Upper lobe of right lung (tissue), 1 donor: Measurements from ENCODE around the gene FUT8. TPM values are rescaled to one million over a fixed set of nuclear protein-coding genes. Genes with fewer than 3 reads are reported as not detected.
A peak's percentile ranks its signal among the peaks of the same experiment; 100 is the strongest.
"Not testable (repeated sequence)": the region's sequence is repeated elsewhere in the genome, so short reads cannot be mapped to it uniquely, and the experiment has no call there.

ENCODE experiments used
- ATAC-seq: fragments of 200-7000 bp; cut with Tn5 transposase; one replicate; pipeline ENCODE4 v1.9.1; 2020; ENCODE audit warnings: mild to moderate bottlenecking, moderate library complexity
- DNase-seq: peaks from one replicate; pipeline ENCODE4 v3.0.0-alpha.2; 2020
- H3K27ac ChIP-seq: fragments of 200-600 bp; one replicate; pipeline ENCODE4 v1.8.0; 2022
- H3K27me3 ChIP-seq: fragments of 200-600 bp; one replicate; pipeline ENCODE4 v1.8.0; 2022; ENCODE audit warnings: mild to moderate bottlenecking
- H3K36me3 ChIP-seq: fragments of 200-600 bp; one replicate; pipeline ENCODE4 v1.8.0; 2022
- H3K4me1 ChIP-seq: fragments of 200-600 bp; one replicate; pipeline ENCODE4 v1.8.0; 2022
- H3K4me3 ChIP-seq: fragments of 200-600 bp; one replicate; pipeline ENCODE4 v1.8.0; 2022; ENCODE audit warnings: mild to moderate bottlenecking
- H3K9me3 ChIP-seq: fragments of 200-600 bp; one replicate; pipeline ENCODE4 v1.8.0; 2022
- CTCF ChIP-seq: fragments of 200-600 bp; IDR thresholded peaks from one replicate; pipeline ENCODE4 v1.8.0; 2022; ENCODE audit warnings: antibody characterized with exemption
- intact Hi-C: fragments of 100-400 bp; cut with DNase I; formaldehyde crosslinking; loops from one replicate; pipeline ENCODE4 v1.11.0; 2022
- total RNA-seq: library from RNA; stranded (reverse); fragmentation: NEBNext Ultra II Directional; extraction: Animal tissue kit (Norgen Biotek cat#: 25700); gene quantifications from one replicate; pipeline ENCODE4 v1.2.1, GENCODE V29; 2021
- donor health status: DM: no; HTN: yes; CAD: no; lungs with severe emphysema.

Gene FUT8
- total RNA-seq, 1 donor from 2014 or later, result 31.8 TPM

- Histone ChIP-seq H3K9me3 (no peaks in the 10 kb centered on the region), H3K27me3 (no peaks in the 10 kb centered on the region), H3K36me3 (no peaks in the 10 kb centered on the region), H3K4me1 (no peaks in the 10 kb centered on the region), H3K4me3 (no peak overlapping the region), H3K27ac (no peak overlapping the region)
- no peak for ATAC-seq
- no peak for TF ChIP-seq CTCF
- DNase-seq, result no peak
- intact Hi-C loops, result no loop called here
These were observed 210.2 kb downstream of the FUT8 start for GRCh38 chr14:65622703-65623102.

- no peak for TF ChIP-seq CTCF
These were observed 211.2 kb downstream of the FUT8 start for GRCh38 chr14:65623759-65624158.

GRCh38 chr14:65627315-65627714 is 214.8 kb downstream of the FUT8 start:
- no peaks in the 10 kb centered on the region for H3K9me3 ChIP-seq
- TF ChIP-seq CTCF, result no peak
- H3K27ac ChIP-seq, result no peak overlapping the region
- no peaks in the 10 kb centered on the region for H3K27me3 ChIP-seq
- DNase-seq (no peak), ATAC-seq (peak; percentile 57)
- H3K4me1 ChIP-seq, result no peaks in the 10 kb centered on the region
- intact Hi-C loops, result no loop called here
- peaks cover 6% of the 10 kb centered on the region for H3K36me3 ChIP-seq
- H3K4me3 ChIP-seq, result no peak overlapping the region

More at GRCh38 chr14:65623759-65624158, 211.2 kb downstream of the FUT8 start:
- intact Hi-C loops, result no loop called here
- Histone ChIP-seq H3K4me3 (no peak overlapping the region), H3K4me1 (no peaks in the 10 kb centered on the region), H3K27me3 (no peaks in the 10 kb centered on the region), H3K27ac (no peak overlapping the region), H3K9me3 (no peaks in the 10 kb centered on the region), H3K36me3 (no peaks in the 10 kb centered on the region)
- ATAC-seq, result no peak
- no peak for DNase-seq

GRCh38 chr14:65628664-65629063 is 216.1 kb downstream of the FUT8 start:
- DNase-seq (no peak), ATAC-seq (no peak)
- intact Hi-C loops, result no loop called here
- no peaks in the 10 kb centered on the region for H3K27me3 ChIP-seq
- no peak overlapping the region for H3K27ac ChIP-seq
- no peak for TF ChIP-seq CTCF
- H3K4me3 ChIP-seq, result no peak overlapping the region
- peaks cover 6% of the 10 kb centered on the region for H3K36me3 ChIP-seq
- H3K4me1 ChIP-seq, result no peaks in the 10 kb centered on the region
- no peaks in the 10 kb centered on the region for H3K9me3 ChIP-seq

GRCh38 chr14:65631040-65631439 is 218.5 kb downstream of the FUT8 start:
- Histone ChIP-seq H3K4me3 (no peak overlapping the region), H3K27ac (no peak overlapping the region), H3K27me3 (no peaks in the 10 kb centered on the region), H3K36me3 (peaks cover 6% of the 10 kb centered on the region), H3K4me1 (no peaks in the 10 kb centered on the region), H3K9me3 (peaks cover 8% of the 10 kb centered on the region)
- TF ChIP-seq CTCF, result no peak
- DNase-seq (no peak), ATAC-seq (no peak)
- intact Hi-C loops, result no loop called here

- Histone ChIP-seq H3K27me3 (no peaks in the 10 kb centered on the region), H3K36me3 (peaks cover 6% of the 10 kb centered on the region), H3K27ac (no peak overlapping the region), H3K9me3 (peaks cover 8% of the 10 kb centered on the region), H3K4me3 (no peak overlapping the region), H3K4me1 (no peaks in the 10 kb centered on the region)
- TF ChIP-seq CTCF, result no peak
- intact Hi-C loops, result no loop called here
- no peak for ATAC-seq
- DNase-seq, result no peak
These were observed 220.0 kb downstream of the FUT8 start for GRCh38 chr14:65632487-65632886.

GRCh38 chr14:65633666-65634065 is 221.1 kb downstream of the FUT8 start:
- H3K4me3 ChIP-seq, H3K9me3 ChIP-seq, H3K27ac ChIP-seq, DNase-seq, H3K4me1 ChIP-seq, ATAC-seq, intact Hi-C loops, H3K36me3 ChIP-seq, H3K27me3 ChIP-seq: not testable (repeated sequence)
